HG03457 (cell line): ENCODE results near the gene COA7.

Experiments used
- ATAC-seq: cut with Tn5 transposase; IDR thresholded peaks from one replicate; pipeline ENCODE4 v1.9.1; 2021; ENCODE audit warnings: moderate number of reproducible peaks; ENCODE audit not compliant: unreplicated experiment

COA7 gene

GRCh38 chr1:52673513-52673912 is 24.6 kb downstream of the COA7 start:
- ATAC-seq: no peak

- ATAC-seq: no peak
Observed at GRCh38 chr1:52672946-52673345, 25.2 kb downstream of the COA7 start.

GRCh38 chr1:52670604-52671003 is 27.5 kb downstream of the COA7 start:
- ATAC-seq: no peak

- no peak for ATAC-seq
Observed at GRCh38 chr1:52669696-52670095, 28.5 kb downstream of the COA7 start.

GRCh38 chr1:52668711-52669110 is 29.4 kb downstream of the COA7 start:
- ATAC-seq: no peak

- no peak for ATAC-seq
Observed at GRCh38 chr1:52667984-52668383, 30.2 kb downstream of the COA7 start.

GRCh38 chr1:52667290-52667689 is 30.9 kb downstream of the COA7 start:
- no peak for ATAC-seq

- no peak for ATAC-seq
Observed at GRCh38 chr1:52665006-52665941, 32.9 kb downstream of the COA7 start.

- no peak for ATAC-seq
Observed at GRCh38 chr1:52663716-52664115, 34.4 kb downstream of the COA7 start.

- no peak for ATAC-seq
Observed at GRCh38 chr1:52662645-52663313, 35.4 kb downstream of the COA7 start.

- no peak for ATAC-seq
Observed at GRCh38 chr1:52660807-52661206, 37.3 kb downstream of the COA7 start.

GRCh38 chr1:52659851-52660596 is 38.1 kb downstream of the COA7 start:
- ATAC-seq: no peak

GRCh38 chr1:52659356-52659755 is 38.8 kb downstream of the COA7 start:
- no peak for ATAC-seq

GRCh38 chr1:52658795-52659194 is 39.4 kb downstream of the COA7 start:
- ATAC-seq: no peak

- ATAC-seq: no peak
Observed at GRCh38 chr1:52657702-52658101, 40.4 kb downstream of the COA7 start.

- no peak for ATAC-seq
Observed at GRCh38 chr1:52654063-52654462, 44.1 kb downstream of the COA7 start.

GRCh38 chr1:52653207-52653849 is 44.8 kb downstream of the COA7 start:
- ATAC-seq: no peak

GRCh38 chr1:52651904-52652303 is 46.2 kb downstream of the COA7 start:
- no peak for ATAC-seq

- no peak for ATAC-seq
Observed at GRCh38 chr1:52645261-52645660, 52.9 kb downstream of the COA7 start.

GRCh38 chr1:52641307-52641706 is 56.8 kb downstream of the COA7 start:
- ATAC-seq: no peak

- ATAC-seq: no peak
Observed at GRCh38 chr1:52640697-52641096, 57.5 kb downstream of the COA7 start.
